RCC 7860 (cell line): Measurements from ENCODE around the gene SPTA1.
"Not testable (repeated sequence)": the region's sequence is repeated elsewhere in the genome, so short reads cannot be mapped to it uniquely, and the experiment has no call there.

ENCODE experiments used
- DNase-seq: peaks from one replicate; pipeline ENCODE4 v3.0.0-alpha.2; 2015; ENCODE audit warnings: low spot score
- FAIRE-seq: peaks from 2 replicates; lab custom pipeline; 2012; peaks lifted over from hg19 to GRCh38; lab: Jason Lieb, UNC

Gene SPTA1

DNA sequence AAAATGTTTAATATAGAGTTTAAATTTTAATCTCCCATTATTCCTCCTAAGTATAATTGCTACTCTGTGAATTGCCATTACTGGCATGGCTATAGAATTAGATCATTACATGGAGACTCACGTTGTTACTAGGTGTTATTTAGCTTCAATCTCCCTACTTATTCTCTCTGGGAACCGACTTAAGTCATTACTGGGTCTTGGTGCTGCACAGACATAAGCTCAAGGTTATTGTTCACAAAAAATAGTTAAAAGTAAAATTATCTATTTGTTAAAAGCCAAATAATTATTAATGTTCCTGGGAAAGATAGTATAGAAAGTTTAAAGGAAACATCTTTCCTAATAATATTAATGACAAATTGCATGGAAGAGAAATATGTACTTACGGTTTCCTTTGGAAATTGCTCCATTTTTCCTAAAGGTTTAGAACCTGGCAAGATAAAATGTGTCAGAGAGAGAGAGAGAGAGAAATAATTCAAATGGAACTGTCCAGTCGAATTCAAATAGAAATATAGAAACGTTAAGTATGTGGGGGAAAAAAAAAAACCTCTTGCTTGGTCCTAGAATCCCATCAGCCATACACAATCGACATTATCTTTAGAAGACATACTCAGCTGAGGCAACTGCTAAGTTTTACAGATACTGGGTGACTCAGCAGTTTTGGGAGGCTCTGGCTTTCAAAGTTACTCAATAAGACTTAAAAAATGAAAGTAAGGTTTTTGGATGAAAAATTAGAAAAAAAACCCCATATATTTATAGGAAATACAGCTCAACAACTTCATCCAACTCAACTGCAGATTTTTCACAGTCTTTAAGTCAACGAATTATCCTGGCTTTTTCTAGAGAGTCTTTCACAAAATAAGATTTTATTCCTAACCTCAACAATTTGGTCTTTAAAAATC lies at the start of gene SPTA1:
Gene SPTA1 (minus strand): TSS at position 605 of the 899 bp plus-strand sequence. CDS start 198 bp downstream, at position 407.
- DNase-seq (no peak), FAIRE-seq (no peak)

DNA sequence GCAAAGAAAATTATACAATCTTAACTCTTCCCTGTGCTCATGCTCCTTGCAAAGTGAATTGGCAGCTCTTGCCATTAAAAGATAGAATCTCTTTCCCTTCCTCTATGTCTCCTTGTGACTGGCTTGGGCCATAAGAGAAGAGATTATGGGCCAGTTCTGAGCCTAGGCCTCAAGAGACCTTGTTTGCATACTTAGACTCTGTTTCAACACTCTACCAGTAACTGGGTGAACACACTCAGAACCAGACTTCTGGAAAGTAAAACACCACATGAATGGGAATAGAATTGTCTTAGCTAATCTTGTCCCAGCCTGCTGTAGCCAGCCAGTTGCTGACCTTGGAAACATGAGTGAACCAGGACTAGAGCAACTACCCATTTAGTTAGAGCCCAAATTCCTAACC lies 49.3 kb upstream of the SPTA1 start:
- no peak for DNase-seq
- FAIRE-seq = no peak

DNA sequence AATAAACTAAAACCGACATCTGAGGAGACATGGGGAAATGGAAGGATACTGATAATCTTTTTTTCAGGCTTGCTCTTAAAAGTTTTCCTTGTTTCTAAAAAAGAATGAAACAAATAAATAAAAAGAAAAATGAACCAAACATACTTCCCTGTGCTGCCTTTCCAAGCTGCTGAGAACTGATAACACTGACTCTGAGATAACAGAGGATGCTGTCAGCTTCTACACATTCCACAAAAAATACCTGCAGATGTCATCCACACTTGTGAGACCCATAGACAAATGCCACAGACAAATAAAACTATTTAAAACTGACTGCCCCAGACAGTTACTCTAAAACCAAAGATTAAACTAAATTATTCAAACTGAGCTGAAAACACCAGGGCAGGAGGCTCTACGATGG lies 46.0 kb upstream of the SPTA1 start:
- FAIRE-seq = no peak
- DNase-seq = no peak

DNA sequence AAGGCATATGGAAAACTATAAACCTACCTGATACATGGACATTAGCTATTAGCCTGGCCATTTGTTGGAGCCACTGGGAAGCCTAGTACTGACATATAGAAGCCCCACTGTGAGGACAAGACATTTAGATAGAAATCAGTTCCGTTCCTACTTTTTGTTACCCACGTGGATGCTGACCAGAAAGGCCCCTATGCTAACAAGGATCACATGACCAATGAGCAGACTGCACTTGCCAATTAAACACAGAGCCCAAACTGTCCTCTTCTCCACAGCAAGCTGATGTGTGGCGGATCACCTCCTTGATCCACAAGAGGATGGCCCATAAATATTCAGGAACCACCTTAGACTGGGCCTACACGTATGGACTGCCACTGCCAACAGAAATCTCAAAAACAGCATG lies 45.2 kb upstream of the SPTA1 start:
- no peak for DNase-seq
- FAIRE-seq = no peak

DNA sequence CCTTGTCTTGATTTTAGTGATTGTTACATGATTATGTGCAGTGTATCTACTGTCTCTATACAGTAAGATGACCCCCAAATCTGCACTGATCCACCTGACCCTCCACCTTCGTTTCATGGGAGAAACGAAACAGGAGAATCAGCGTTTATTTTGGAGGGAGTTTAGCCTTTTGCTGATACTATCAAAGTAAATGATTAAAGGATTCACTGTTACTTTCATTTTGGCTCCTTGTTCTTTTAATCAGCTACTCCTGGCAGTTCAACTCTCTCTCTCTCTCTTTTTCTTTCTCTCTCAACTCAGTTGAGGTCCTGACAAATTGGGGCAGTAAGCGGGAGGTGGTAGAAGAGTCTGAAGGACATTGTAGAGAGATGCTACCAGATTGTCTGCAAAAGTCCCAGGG lies 43.9 kb upstream of the SPTA1 start:
- DNase-seq = no peak
- FAIRE-seq = no peak

DNA sequence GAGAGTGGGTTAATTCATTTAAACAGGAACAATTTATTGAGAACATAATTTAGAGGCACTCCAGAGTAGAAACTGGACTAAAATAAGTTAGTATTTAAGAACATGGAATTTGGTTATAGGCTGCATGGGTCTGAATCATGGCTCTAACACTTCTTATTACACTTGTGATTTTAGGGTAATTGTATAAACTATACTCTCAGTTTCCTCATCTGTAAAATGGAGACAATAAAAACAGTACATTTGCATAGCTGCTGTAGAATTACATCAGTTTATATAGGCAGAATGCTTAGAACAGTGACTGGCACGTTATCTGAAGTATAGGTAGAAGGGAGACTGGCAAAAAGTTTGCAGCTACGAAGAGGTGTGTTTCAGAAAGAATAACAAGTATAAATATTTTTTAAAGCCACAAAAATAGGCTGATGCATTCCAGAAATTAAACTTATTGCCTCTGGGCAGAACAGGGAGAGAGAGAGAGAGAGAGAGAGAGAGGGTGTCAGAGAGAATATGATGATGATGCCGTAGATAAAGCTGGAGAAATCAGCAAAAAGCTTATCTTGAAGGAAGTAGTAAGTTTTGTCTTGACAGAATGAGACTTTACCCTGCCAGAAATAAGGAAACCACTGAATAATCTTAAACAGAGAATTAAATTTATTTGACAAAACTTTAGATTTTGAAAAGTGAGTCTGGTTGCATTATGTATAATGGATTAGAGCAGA lies 42.2 kb upstream of the SPTA1 start:
- DNase-seq (no peak), FAIRE-seq (no peak)

DNA sequence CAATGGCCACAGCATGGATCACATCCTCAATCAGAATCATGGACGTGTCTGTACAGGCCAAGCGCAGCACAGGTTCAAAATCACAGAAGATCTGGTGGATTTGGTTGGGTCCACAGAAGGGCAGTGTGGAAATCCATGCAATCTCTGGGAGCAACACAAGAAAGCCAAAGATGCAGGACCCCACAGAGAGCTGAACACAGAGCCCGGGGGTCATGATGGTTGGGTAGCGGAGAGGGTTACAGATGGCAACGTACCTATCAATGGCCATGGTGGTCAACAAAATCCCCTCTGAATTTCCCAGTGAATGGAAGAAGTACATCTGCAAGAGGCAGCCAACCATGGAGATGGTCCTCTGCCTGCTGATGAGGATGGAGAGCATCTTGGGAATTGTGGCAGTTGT lies 37.9 kb upstream of the SPTA1 start:
- DNase-seq (no peak), FAIRE-seq (no peak)

DNA sequence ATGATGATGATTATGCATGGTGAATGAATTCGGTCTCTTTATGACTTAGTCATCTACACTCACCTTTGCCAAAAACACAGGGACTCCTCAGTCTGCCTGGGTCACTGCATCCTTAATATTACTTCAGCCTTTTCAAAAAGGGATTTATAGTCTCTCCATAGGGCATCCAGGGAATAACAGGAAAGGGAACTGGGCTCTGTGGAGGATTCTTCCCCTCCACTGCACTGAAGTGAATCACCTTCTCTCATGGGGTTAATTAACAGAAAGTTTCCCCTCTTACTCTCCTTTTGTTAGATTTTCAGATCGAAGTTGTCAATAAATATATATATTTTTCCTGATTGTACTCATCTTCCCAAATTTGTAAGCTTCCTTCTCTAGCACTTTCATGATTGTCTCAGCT lies 34.1 kb upstream of the SPTA1 start, which contains the start of gene OR6K3:
Gene OR6K3 (minus strand): TSS at position 101 of the 400 bp plus-strand sequence. CDS start 2,605 bp downstream, outside the sequence.
- FAIRE-seq (no peak), DNase-seq (no peak)

DNA sequence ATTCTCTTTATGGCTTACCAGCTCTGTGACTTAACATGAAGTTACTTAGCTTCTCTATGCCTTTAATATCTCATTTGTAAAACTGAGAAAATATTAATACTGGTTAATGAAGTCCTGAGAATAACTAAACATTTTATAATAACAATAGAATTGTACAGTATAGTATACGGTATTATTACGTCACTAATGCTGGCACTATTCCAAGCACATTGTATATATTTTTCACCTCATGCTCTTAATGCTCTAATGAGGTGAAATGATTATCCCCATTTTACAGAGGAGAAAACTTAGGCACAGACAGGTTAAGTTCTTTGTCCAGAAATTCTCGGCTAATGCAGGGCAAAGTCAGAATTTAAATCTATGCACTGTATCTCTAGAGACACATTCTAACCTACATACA lies 33.1 kb upstream of the SPTA1 start:
- FAIRE-seq (no peak), DNase-seq (no peak)

DNA sequence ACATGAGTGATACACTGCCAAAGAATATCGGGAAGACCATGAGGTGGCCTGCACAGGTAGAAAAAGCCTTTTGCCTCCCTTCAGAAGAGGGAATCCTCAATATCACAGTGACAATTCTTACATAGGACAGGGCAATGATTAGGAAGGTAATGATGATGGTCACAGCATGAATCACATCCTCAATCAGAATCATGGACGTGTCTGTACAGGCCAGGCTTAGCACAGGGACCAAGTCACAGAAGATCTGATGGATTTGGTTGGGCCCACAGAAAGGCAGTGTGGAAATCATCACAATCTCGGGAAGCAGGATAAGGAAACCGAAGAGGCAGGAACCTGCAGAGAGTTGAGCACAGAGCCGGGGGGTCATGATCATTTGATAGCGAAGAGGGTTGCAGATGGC lies 30.8 kb upstream of the SPTA1 start:
- FAIRE-seq (no peak), DNase-seq (no peak)

DNA sequence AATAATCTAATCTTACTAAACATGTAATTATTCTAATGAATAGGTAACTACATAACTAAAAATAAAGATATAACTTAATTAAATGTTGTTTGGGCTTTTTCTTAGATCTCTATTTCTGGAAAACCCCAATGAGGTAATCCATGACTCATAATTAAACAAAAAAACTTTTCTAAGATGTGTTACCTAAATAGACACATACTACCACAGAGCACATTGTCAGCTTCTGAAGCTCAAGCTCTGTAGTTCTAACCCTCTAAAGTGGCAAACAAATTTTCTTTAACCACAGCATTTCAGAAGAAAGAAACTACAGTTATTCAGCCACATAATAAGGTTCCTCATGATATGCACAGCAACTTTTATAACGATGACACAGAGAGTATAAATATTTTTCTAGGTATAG lies 29.8 kb upstream of the SPTA1 start:
- FAIRE-seq (no peak), DNase-seq (no peak)

DNA sequence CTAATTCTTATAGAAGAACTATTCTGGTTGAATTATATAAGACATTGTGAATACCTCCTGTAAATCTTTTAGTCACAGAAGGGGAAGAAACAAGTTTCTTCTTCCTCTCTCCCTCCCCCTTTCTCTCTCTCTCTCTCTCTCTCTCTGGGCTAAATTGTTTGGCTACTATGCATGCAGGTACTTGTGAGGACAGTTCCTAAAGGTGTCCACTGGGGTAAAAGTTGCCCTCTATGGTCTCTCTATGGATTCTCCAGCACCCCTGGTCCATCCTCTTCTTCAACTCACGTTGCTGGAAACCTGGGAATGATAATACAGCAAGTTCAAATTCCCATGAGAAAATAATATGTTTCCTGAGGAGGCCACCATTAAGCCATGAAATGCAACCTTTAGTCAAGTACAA lies 28.2 kb upstream of the SPTA1 start:
- FAIRE-seq (no peak), DNase-seq (no peak)

DNA sequence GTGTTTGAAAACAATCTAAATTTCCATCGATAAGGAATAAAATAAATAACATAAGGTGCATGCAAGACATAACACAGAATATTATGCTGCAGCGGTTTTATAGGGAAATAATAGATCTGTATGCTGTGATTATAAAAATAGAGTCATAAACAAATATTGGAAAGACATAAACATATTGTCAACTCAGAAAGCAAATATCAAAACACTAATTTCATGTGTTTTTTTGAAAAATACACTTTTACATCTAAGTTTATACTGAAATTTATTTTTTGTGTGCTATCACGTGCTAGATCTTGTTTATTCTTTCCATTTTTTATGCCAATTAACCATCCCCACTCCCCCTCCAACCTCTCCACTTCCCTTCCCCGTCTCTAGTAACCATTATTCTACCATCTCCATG lies 24.6 kb upstream of the SPTA1 start:
- DNase-seq = no peak
- no peak for FAIRE-seq

DNA sequence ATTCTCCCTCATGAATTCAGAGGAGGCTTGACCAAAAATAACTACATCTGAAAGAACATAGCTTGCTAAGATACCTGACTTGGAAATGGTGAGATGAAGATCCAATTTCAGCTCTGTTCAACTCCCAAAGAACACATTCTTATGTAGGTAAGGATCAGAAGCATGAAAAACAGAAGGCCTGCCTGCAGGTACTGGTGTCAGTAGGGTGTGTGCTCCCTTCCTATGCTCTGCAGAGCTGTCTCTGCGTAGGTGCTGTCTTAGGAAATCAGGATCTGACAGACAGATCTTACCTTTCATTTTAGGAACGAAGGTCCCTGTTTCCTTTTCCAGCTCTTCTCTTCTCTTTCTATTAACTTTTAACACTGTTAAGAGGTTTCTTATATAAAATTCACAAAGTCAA lies 19.6 kb upstream of the SPTA1 start:
- DNase-seq (no peak), FAIRE-seq (no peak)

DNA sequence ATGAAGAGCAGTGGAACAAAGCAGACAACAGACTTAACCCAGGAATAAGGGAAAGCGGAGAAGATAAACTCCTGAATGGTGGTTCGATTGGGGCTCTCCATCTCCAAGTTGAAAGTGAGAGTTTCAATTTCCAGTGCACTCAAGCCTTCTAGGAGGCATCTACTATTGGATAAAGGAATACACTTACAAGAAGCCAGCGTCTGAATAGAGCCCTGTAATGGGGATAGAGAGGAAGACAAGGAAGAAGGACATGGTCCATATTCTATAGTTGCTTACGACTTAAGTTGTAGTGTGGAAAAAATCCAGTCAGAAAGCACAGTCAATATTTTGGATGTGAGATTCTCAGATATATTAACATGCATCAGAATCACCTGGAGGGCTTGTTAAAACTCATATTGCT lies 14.0 kb upstream of the SPTA1 start, which contains the start of gene OR6K2:
Gene OR6K2 (minus strand): TSS at position 101 of the 400 bp plus-strand sequence. CDS start 0 bp downstream, at position 101.
- FAIRE-seq = no peak

DNA sequence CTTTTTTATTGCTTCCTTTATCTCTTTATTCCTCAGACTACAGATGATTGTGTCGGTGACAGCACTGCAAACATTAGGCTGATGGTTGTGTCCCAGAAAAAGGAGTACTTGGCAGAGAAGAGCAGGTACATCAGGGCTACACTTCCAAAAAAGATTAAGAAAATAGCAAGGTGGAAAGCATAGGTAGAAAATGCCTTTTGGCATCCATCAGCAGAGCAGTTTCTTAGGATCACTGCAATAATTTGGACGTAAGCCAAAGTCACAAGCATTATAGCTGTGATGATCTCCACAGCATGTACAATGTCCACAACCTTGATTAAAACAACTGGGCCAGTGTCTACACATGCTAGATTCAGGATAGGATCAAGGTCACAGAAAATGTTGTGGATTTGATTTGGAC lies 8.1 kb upstream of the SPTA1 start:
- no peak for FAIRE-seq
- no peak for DNase-seq

More for the DNA sequence above, 14.0 kb upstream of the SPTA1 start, which contains the start of gene OR6K2:
- DNase-seq = no peak

DNA sequence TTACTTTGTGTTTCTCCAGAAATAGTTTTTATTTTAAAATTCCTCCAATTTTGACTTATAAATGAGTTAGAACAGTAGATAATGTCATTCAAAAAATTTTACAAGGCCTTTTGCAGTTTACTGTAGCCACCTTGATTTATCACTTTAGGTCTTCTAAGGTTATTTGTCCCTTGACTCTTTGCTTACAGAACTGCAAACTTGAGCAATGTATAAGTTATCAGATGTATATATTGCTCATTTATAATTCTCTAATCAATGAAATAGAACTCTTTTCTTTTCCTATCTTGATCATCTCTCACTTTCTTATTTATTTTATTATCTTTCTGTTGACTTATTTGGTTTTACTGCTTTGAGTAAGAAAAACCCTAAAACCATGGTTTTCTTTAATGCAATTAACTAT lies 5.8 kb upstream of the SPTA1 start:
- DNase-seq (no peak), FAIRE-seq (no peak)

DNA sequence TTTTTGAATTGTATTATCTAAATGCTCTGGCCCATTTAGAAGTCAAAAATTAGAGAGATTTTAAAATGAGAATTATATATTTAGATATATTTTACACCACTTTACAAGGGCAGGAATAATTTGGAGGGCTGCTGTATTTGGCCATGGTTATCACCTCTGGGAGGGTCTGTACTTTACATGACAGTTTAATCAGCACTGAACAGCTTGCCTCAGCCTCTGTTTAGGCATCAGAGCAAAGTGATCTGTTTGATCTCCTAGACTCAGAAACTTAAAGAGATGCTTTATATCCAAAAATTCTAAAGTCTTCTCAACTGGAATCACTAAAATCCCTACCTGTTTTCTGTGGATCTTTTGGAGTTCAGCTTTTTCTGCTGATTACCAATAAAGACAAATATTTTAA lies 5.4 kb upstream of the SPTA1 start:
- DNase-seq (no peak), FAIRE-seq (no peak)

DNA sequence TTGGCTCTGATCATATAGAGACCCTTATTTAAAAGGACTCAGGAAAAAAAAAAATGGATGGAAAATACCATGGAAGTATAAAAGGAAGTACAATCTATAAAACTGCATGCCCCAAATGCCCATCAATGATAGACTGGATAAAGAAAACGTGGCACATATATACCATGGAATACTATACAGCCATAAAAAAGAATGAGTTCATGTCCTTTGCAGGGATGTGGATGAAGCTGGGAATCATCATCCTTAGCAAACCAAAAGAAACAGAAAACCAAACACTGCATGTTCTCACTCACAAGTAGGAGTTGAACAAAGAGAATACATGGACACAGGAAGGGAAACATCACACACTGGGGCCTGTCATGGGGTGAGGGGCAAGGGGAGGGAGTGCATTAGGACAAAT lies 4.6 kb upstream of the SPTA1 start:
- not testable (repeated sequence) for FAIRE-seq, DNase-seq

DNA sequence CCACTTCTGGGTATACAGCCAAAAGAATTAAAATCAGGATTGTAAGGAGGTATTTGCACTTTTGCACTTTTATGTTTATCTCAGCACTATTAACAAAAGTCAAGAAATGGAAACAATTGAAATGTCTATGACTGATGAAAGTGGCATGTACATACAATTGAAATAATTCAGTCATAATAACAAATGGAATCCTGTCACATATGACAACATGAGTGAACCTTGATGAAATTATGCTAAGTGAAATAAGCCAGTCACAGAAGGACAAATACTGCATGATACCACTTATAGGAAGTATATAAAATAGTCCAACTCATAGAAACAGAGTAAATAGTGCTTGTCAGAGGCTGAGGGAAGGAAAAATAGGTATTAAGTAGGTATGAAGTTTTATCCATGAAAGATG lies 3.4 kb upstream of the SPTA1 start:
- no peak for FAIRE-seq
- DNase-seq = no peak

DNA sequence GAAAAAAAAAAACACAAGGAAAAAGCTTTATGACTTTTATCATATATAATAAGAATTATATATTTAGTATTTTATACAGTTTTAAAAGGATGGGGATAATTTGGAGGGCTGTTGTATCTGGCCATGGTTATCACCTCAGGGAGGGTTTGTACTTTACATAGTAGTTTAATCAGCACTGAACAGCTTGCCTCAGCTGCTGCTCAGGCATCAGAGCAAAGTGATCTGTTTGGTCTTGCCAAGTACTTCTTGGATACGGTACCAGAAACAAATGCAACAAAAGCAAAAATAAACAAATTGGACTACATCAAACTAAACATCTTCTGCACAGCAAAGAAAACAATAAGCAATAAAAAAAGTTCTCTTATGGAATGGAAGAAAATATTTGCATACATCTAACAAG lies 2.6 kb upstream of the SPTA1 start:
- FAIRE-seq (no peak), DNase-seq (no peak)

DNA sequence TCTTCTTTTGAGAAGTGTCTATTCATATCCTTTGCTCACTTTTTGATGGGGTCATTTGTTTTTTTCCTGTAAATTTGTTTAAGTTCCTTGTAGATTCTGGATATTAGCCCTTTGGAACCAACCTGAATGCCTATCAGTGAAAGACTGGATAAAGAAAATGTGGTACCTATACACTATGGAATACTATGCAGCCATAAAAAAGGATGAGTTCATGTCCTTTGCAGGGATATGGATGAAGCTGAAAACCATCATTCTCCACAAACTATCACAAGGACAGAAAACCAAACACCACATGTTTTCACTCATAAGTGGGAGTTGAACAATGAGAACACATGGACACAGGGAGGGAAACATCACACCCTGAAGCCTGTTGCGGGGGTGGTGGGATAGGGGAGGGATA lies 1.8 kb upstream of the SPTA1 start:
- not testable (repeated sequence) for DNase-seq, FAIRE-seq
